A549 (cell line): Measurements from ENCODE around the gene NPFFR2.

Source experiments
- ESRRA ChIP-seq: fragments of 150-350 bp; IDR thresholded peaks from 2 replicates; pipeline ENCODE4 v1.6.1; 2014; ENCODE audit warnings: mild to moderate bottlenecking, low read length, borderline replicate concordance
- HMGXB4 ChIP-seq: fragments of 250-450 bp; sonication (Bioruptor Pico); IDR thresholded peaks from 2 replicates; pipeline ENCODE4 v1.5.0; 2021; ENCODE audit warnings: mild to moderate bottlenecking, moderate library complexity, borderline replicate concordance
- POLR2A ChIP-seq: IDR thresholded peaks from 2 replicates; pipeline ENCODE4 v1.6.1; 2012; ENCODE audit warnings: mild to moderate bottlenecking, low read length
- RCOR1 ChIP-seq: fragments of 150-350 bp; IDR thresholded peaks from 2 replicates; pipeline ENCODE4 v1.6.1; 2014; ENCODE audit warnings: antibody characterized with exemption, low read length, low read depth
- RFX5 ChIP-seq: fragments of 450-650 bp; IDR thresholded peaks from 2 replicates; pipeline ENCODE4 v1.7.1; 2014; ENCODE audit warnings: antibody characterized with exemption, mild to moderate bottlenecking, moderate library complexity
- SMC3 ChIP-seq: fragments of >200 bp; sonication (Bioruptor Twin); formaldehyde crosslinking; IDR thresholded peaks from 3 replicates; pipeline ENCODE4 v1.6.1; 2018; ENCODE audit warnings: inconsistent platforms
- ZFP36 ChIP-seq: fragments of 450-650 bp; IDR thresholded peaks from 2 replicates; pipeline ENCODE4 v1.6.1; 2014; ENCODE audit warnings: borderline replicate concordance; ENCODE audit not compliant: partially characterized antibody
- TF ChIP-seq, protein P1 (sequence below): fragments of >200 bp; sonication (Bioruptor Twin); formaldehyde crosslinking; IDR thresholded peaks from 3 replicates; pipeline ENCODE4 v1.5.1; 2016

GRCh38 chr4:72019688-72020087, 12.1 kb upstream of the NPFFR2 start:
- TF ChIP-seq, protein P1, sequence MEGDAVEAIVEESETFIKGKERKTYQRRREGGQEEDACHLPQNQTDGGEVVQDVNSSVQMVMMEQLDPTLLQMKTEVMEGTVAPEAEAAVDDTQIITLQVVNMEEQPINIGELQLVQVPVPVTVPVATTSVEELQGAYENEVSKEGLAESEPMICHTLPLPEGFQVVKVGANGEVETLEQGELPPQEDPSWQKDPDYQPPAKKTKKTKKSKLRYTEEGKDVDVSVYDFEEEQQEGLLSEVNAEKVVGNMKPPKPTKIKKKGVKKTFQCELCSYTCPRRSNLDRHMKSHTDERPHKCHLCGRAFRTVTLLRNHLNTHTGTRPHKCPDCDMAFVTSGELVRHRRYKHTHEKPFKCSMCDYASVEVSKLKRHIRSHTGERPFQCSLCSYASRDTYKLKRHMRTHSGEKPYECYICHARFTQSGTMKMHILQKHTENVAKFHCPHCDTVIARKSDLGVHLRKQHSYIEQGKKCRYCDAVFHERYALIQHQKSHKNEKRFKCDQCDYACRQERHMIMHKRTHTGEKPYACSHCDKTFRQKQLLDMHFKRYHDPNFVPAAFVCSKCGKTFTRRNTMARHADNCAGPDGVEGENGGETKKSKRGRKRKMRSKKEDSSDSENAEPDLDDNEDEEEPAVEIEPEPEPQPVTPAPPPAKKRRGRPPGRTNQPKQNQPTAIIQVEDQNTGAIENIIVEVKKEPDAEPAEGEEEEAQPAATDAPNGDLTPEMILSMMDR: no peak
- TF ChIP-seq POLR2A (no peak), ESRRA (no peak), SMC3 (no peak), ZFP36 (no peak), RFX5 (no peak), HMGXB4 (CRISPR knock-in tag) (no peak), RCOR1 (no peak)
